H1 (cell line): Measurements from ENCODE around the gene MROH7. TPM values are rescaled to one million over a fixed set of nuclear protein-coding genes. Genes with fewer than 3 reads are reported as not detected.

ENCODE experiments used
- CTCF ChIA-PET: fragments of 300-600 bp; sonication (Branson Sonifier 250); formaldehyde crosslinking; loops from one replicate; lab custom pipeline; 2021; ENCODE audit not compliant: partially characterized antibody; lab: Charles Lee
- POLR2A ChIA-PET: fragments of 300-600 bp; sonication (Branson Sonifier 250); formaldehyde crosslinking; loops from one replicate; lab custom pipeline; 2021; ENCODE audit warnings: inconsistent platforms; ENCODE audit not compliant: partially characterized antibody; lab: Charles Lee
- DNase-seq, 2 experiments: peaks; one replicate each; pipeline versions ENCODE4 v3.0.0 to v3.0.0-alpha.2; 2010 to 2022; ENCODE audit warnings: low spot score in 2 of 2, low read depth in 1 of 2, mixed read lengths in 1 of 2
- FAIRE-seq: peaks from 2 replicates; lab custom pipeline; 2011; peaks lifted over from hg19 to GRCh38; lab: Jason Lieb, UNC
- H2AFZ ChIP-seq: 2 replicates; pipeline ENCODE4 v1.8.1; 2012; ENCODE audit warnings: low read length, inconsistent platforms
- H2AK5ac ChIP-seq: 2 replicates; pipeline ENCODE4 v1.6.1; 2013; ENCODE audit warnings: low read depth, low read length
- H2BK120ac ChIP-seq: replicated peaks from 2 replicates; pipeline ENCODE3; 2013; ENCODE audit warnings: low read depth, low read length, inconsistent platforms
- H2BK12ac ChIP-seq: 2 replicates; pipeline ENCODE4 v1.6.1; 2013; ENCODE audit warnings: low read depth, low read length
- H2BK15ac ChIP-seq: 2 replicates; pipeline ENCODE4 v1.6.1; 2013; ENCODE audit warnings: low read length
- H2BK20ac ChIP-seq: 2 replicates; pipeline ENCODE4 v1.6.1; 2013; ENCODE audit warnings: low read length
- H2BK5ac ChIP-seq: 2 replicates; pipeline ENCODE4 v1.6.1; 2013; ENCODE audit warnings: low read depth, low read length
- H3K14ac ChIP-seq: 2 replicates; pipeline ENCODE4 v1.6.1; 2013; ENCODE audit warnings: inconsistent platforms; ENCODE audit not compliant: insufficient read length
- H3K18ac ChIP-seq: 2 replicates; pipeline ENCODE4 v1.6.1; 2013; ENCODE audit warnings: low read length; ENCODE audit errors: extremely low read depth
- H3K23ac ChIP-seq: 2 replicates; pipeline ENCODE4 v1.6.1; 2013; ENCODE audit warnings: inconsistent platforms; ENCODE audit not compliant: insufficient read length
- H3K23me2 ChIP-seq: 2 replicates; pipeline ENCODE4 v1.6.1; 2013; ENCODE audit warnings: low read depth, low read length
- H3K27ac ChIP-seq: 2 replicates; pipeline ENCODE4 v1.6.1; 2011; ENCODE audit warnings: low read depth, low read length, inconsistent platforms
- H3K27me3 ChIP-seq, 4 experiments: replicated peaks in 1 of 4; 1 replicate in 1 of 4; 2 replicates in 3 of 4; pipeline versions ENCODE4 v1.6.1 to v1.8.1; 2011 to 2013; ENCODE audit warnings: low read length in 3 of 4, mild to moderate bottlenecking in 3 of 4, inconsistent platforms in 2 of 4, mixed read lengths in 2 of 4, moderate library complexity in 1 of 4; ENCODE audit not compliant: control insufficient read depth in 3 of 4, insufficient read depth in 3 of 4; ENCODE audit errors: extremely low read depth in 1 of 4
- H3K36me3 ChIP-seq, 4 experiments: 2 replicates each; pipeline versions ENCODE4 v1.6.1 to v1.8.1; 2011 to 2013; ENCODE audit warnings: mild to moderate bottlenecking in 4 of 4, low read length in 3 of 4, moderate library complexity in 2 of 4, control low read depth in 1 of 4, inconsistent platforms in 1 of 4; ENCODE audit not compliant: insufficient read depth in 4 of 4, control insufficient read depth in 2 of 4
- H3K4ac ChIP-seq: replicated peaks from 2 replicates; pipeline ENCODE3; 2013; ENCODE audit warnings: low read length, low read depth, mixed read lengths, inconsistent platforms; ENCODE audit not compliant: insufficient read length
- H3K4me1 ChIP-seq, 4 experiments: replicated peaks in 1 of 4; 1 replicate in 1 of 4; 2 replicates in 3 of 4; pipeline versions ENCODE4 v1.6.1 to v1.8.1; 2011 to 2013; ENCODE audit warnings: low read length in 3 of 4, inconsistent platforms in 2 of 4, mixed read lengths in 1 of 4; ENCODE audit not compliant: insufficient read depth in 4 of 4, control insufficient read depth in 3 of 4
- H3K4me2 ChIP-seq, 2 experiments: 2 replicates each; pipeline versions ENCODE4 v1.6.1 to v1.8.1; 2011 to 2013; ENCODE audit warnings: low read depth in 2 of 2, low read length in 2 of 2, control low read depth in 1 of 2, inconsistent platforms in 1 of 2, mild to moderate bottlenecking in 1 of 2; ENCODE audit not compliant: insufficient read depth in 1 of 2
- H3K4me3 ChIP-seq, 4 experiments: fragments of 200-600, 300-600 bp in 1 of 4; sonication (generic), shearing (Covaris generic), sonication (Bioruptor Twin) in 1 of 4; 2 replicates each; pipeline versions ENCODE4 v1.5.1 to v1.8.1; 2011 to 2016; ENCODE audit warnings: low read length in 4 of 4, low read depth in 3 of 4, control low read depth in 2 of 4, inconsistent platforms in 2 of 4, mild to moderate bottlenecking in 2 of 4, mixed read lengths in 1 of 4, moderate library complexity in 1 of 4; ENCODE audit not compliant: insufficient read depth in 2 of 4; ENCODE audit errors: extremely low read depth in 1 of 4
- H3K56ac ChIP-seq: replicated peaks from 2 replicates; pipeline ENCODE3; 2013; ENCODE audit warnings: low read depth, mild to moderate bottlenecking, mixed read lengths, low read length, inconsistent platforms; ENCODE audit not compliant: insufficient read length
- H3K79me1 ChIP-seq: 2 replicates; pipeline ENCODE4 v1.6.1; 2013; ENCODE audit warnings: low read depth, low read length, control low read depth
- H3K79me2 ChIP-seq, 2 experiments: 2 replicates each; pipeline versions ENCODE4 v1.6.1 to v1.8.1; 2012 to 2013; ENCODE audit warnings: low read length in 2 of 2, mild to moderate bottlenecking in 2 of 2, inconsistent platforms in 1 of 2; ENCODE audit not compliant: insufficient read depth in 2 of 2, control insufficient read depth in 1 of 2
- H3K9ac ChIP-seq, 4 experiments: replicated peaks in 1 of 4; 1 replicate in 1 of 4; 2 replicates in 3 of 4; pipeline versions ENCODE4 v1.6.1 to v1.8.1; 2011 to 2013; ENCODE audit warnings: low read depth in 3 of 4, low read length in 3 of 4, control low read depth in 2 of 4, mild to moderate bottlenecking in 2 of 4, moderate library complexity in 2 of 4, inconsistent platforms in 1 of 4; ENCODE audit errors: extremely low read depth in 1 of 4
- H3K9me3 ChIP-seq, 2 experiments: 2 replicates each; pipeline versions ENCODE4 v1.6.1 to v1.8.1; 2012 to 2013; ENCODE audit warnings: mild to moderate bottlenecking in 2 of 2, moderate library complexity in 2 of 2, control low read depth in 1 of 2, inconsistent platforms in 1 of 2, low read depth in 1 of 2, low read length in 1 of 2, mixed read lengths in 1 of 2; ENCODE audit not compliant: insufficient read depth in 2 of 2
- H4K20me1 ChIP-seq, 2 experiments: replicated peaks in 1 of 2; 2 replicates each; pipeline versions ENCODE3 to v1.8.1; 2011 to 2013; ENCODE audit warnings: inconsistent platforms in 2 of 2, low read length in 2 of 2, mild to moderate bottlenecking in 1 of 2; ENCODE audit not compliant: insufficient read depth in 2 of 2, control insufficient read depth in 1 of 2
- H4K5ac ChIP-seq: 2 replicates; pipeline ENCODE4 v1.6.1; 2013; ENCODE audit warnings: low read length, low read depth, mixed read lengths, inconsistent platforms; ENCODE audit not compliant: insufficient read length
- H4K8ac ChIP-seq: 2 replicates; pipeline ENCODE4 v1.8.0; 2013; ENCODE audit warnings: mild to moderate bottlenecking, moderate library complexity, low read length, inconsistent platforms; ENCODE audit not compliant: insufficient read depth; ENCODE audit errors: extremely low read depth
- H4K91ac ChIP-seq: replicated peaks from 2 replicates; pipeline ENCODE3; 2013; ENCODE audit warnings: low read length, mixed read lengths, inconsistent platforms; ENCODE audit not compliant: insufficient read length
- FOSL1 ChIP-seq: IDR thresholded peaks from 2 replicates; pipeline ENCODE4 v1.6.1; 2011; ENCODE audit warnings: mild to moderate bottlenecking, low read depth, low read length, moderate library complexity; ENCODE audit not compliant: insufficient read depth
- POU5F1 ChIP-seq: IDR thresholded peaks from 2 replicates; pipeline ENCODE4 v1.6.1; 2011; ENCODE audit warnings: low read depth, mild to moderate bottlenecking, low read length, moderate library complexity
- RAD21 ChIP-seq, 2 experiments: IDR thresholded peaks in 1 of 2; conservative IDR thresholded peaks in 1 of 2; 2 replicates each; pipeline ENCODE4 v1.6.1; 2011; ENCODE audit warnings: low read depth in 2 of 2, low read length in 2 of 2, improper control_type of control experiment in 1 of 2, inconsistent platforms in 1 of 2, mild to moderate bottlenecking in 1 of 2, moderate library complexity in 1 of 2
- SP4 ChIP-seq: IDR thresholded peaks from 2 replicates; pipeline ENCODE4 v1.6.1; 2012; ENCODE audit warnings: low read length, inconsistent platforms
- SRF ChIP-seq: IDR thresholded peaks from 2 replicates; pipeline ENCODE4 v1.6.1; 2011; ENCODE audit warnings: mild to moderate bottlenecking, low read depth, low read length, moderate library complexity
- TCF12 ChIP-seq: IDR thresholded peaks from 2 replicates; pipeline ENCODE4 v1.6.1; 2011; ENCODE audit warnings: low read depth, mild to moderate bottlenecking, low read length
- polyA plus RNA-seq, 7 experiments: library from polyadenylated mRNA; depleted of rRNA in 3 of 7; stranded (reverse) in 5 of 7; unstranded in 2 of 7; fragments of >200 nt in 5 of 7; fragments of 200-250 nt in 2 of 7; gene quantifications; 1 replicate in 5 of 7; 2 replicates in 1 of 7; 4 replicates in 1 of 7; pipeline versions ENCODE4 v1.2.1 to v1.2.3, GENCODE V29; 2011 to 2013; ENCODE audit warnings: missing spikeins in 2 of 7, mixed read lengths in 2 of 7
- total RNA-seq: library from RNA; stranded (reverse); fragmentation: NEBNext Ultra II Directional; extraction: Animal tissue kit (Norgen Biotek cat#: 25700); gene quantifications from 2 replicates; pipeline ENCODE4 v1.2.1, GENCODE V29; 2021

The MROH7 gene
- total and polyA plus RNA-seq, 2 of the 8 experiments (the other 6 are each of a cell fraction or from before 2014, with no cell fraction given) = 0.07 to 0.20 TPM

GRCh38 chr1:54708385-54708784 is 66.8 kb downstream of the MROH7 start:
- no peak overlapping the region for H2AK5ac ChIP-seq
- H4K20me1 ChIP-seq = no peaks in the 10 kb centered on the region
- FAIRE-seq (no peak), DNase-seq (no peak)
- H3K23me2 ChIP-seq = no peaks in the 10 kb centered on the region
- H3K14ac ChIP-seq = no peak overlapping the region
- H3K4me1 ChIP-seq = no peaks in the 10 kb centered on the region
- H3K27me3 ChIP-seq = peaks cover 0 to 11% (median 4%) of the 10 kb centered on the region in 4 experiments; a peak in 4 of 7 replicates
- no peak overlapping the region for H2BK120ac ChIP-seq
- no peaks in the 10 kb centered on the region for H3K79me1 ChIP-seq
- no peak overlapping the region for H4K5ac ChIP-seq
- no peak overlapping the region for H3K23ac ChIP-seq
- H4K8ac ChIP-seq = no peak overlapping the region
- H3K4ac ChIP-seq = no peak overlapping the region
- no peak overlapping the region for H3K9ac ChIP-seq
- no peak overlapping the region for H2BK20ac ChIP-seq
- H2BK12ac ChIP-seq = no peak overlapping the region
- POLR2A ChIA-PET = no interaction called here
- H2BK15ac ChIP-seq = no peak overlapping the region
- CTCF ChIA-PET = interaction anchor here (1.1 to 1.8 kb wide), 2 partner anchors 16 to 17 kb away, joined by 3 to 6 read pairs; no protein-coding TSS in a partner anchor
- no peak overlapping the region for H2AFZ ChIP-seq
- H3K4me3 ChIP-seq = no peak overlapping the region
- H4K91ac ChIP-seq = no peak overlapping the region
- no peak overlapping the region for H3K27ac ChIP-seq
- H3K79me2 ChIP-seq = no peaks in the 10 kb centered on the region
- H3K4me2 ChIP-seq = no peak overlapping the region
- H3K56ac ChIP-seq = no peak overlapping the region
- no peak overlapping the region for H3K18ac ChIP-seq
- H3K36me3 ChIP-seq = no peaks in the 10 kb centered on the region
- no peaks in the 10 kb centered on the region for H3K9me3 ChIP-seq
- no peak overlapping the region for H2BK5ac ChIP-seq
- no peak for TF ChIP-seq SRF
- TF ChIP-seq SP4 = no peak
- no peak for TF ChIP-seq FOSL1
- TF ChIP-seq POU5F1 = no peak
- TF ChIP-seq TCF12 = no peak
- no peak for TF ChIP-seq RAD21 (IDR thresholded peaks at IDR 0.05 in 1 of 2, conservative IDR thresholded peaks at IDR 0.05 in 1 of 2; ENCODE audit: low read depth in 2 of 2, low read length in 2 of 2)
